CD4-positive, alpha-beta T cell treated with Interferon alpha-2 for 1 hour (primary cell): ENCODE measurements around the gene MICAL1.

Experiments
- DNase-seq, 2 donors: peaks; one replicate each; pipeline ENCODE4 v3.0.0-alpha.2; 2020 to 2022

MICAL1 gene

DNA sequence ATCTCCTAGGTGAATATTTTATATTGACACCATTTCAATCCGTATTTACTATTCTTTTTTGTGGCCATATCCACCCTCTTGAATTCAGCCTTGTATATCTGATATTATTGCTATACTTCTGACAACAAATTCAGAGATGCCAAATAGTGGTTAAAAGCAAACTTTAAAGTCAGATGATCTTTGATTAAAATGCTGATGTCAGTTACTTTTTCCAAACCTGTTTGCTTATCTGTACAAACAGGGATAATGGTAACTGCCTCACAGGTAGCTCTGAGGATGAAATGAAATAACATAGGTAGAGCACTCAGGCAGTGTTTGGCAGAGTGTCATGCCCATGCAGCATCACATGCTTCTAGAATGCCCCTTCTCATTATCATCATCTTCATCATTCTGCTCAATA lies 34.4 kb downstream of the MICAL1 start:
- DNase-seq, result no peak

DNA sequence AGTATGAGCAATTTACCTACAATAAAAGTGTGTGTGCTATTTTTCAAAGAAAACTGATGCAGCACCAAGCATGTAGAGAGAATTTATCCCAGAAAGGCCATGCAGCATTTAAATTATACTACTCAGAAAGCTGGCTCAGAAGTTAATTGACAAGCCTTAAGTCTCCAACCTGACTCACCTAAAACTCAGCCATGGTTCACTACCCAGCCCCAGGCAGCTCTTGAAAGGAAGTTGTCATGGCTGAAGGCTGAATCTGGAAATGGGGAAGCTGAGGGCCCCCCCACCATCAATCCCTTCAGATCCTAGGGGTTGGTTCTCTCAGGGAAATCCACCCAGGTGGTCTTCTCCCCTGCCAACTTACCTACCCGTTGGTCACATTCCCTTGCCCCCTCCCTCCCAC lies 34.8 kb downstream of the MICAL1 start:
- DNase-seq, result no peak

- no peak for DNase-seq
Observed at GRCh38 chr6:109417646-109418045, 37.9 kb downstream of the MICAL1 start.

DNA sequence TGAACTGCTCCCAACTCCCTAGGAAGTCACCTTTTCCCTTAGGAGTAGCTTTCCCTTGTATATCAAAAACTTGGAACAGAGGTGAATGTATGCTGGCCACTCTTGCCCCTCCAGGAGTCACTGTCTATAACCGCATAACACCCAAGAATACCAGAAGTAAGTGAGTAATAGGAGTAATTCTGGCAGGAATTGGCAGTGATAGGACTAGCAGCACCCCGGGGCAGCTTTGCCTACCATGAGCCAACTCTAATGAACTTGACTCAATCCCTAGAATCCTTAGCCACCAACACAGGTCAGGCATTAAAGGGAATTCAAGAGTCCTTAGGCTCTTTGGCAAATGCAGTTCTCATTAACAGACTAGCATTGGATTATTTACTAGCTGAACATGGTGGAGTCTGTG lies 44.5 kb downstream of the MICAL1 start:
- DNase-seq, result no peak

- DNase-seq, result no peak
Observed at GRCh38 chr6:109406196-109406595, 49.4 kb downstream of the MICAL1 start.

DNA sequence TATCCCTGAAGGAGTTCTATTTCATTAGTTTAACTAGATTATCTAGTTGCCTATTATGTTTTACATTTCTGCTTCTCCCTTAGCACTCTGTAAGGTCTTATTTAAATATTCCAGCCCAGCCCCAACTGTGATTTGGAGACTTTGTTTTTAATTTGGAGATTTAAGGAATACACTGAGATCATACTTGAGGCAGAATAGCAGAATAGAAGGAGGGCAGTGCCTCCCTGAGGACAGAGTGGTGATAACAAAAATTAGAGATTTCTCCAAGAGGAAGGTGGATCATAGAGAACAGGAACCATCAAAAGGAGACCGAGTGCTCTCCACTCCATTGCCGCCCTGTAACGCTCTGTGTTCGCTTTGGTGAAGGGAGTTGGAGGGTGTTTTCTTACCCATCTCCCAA lies 58.6 kb downstream of the MICAL1 start:
- no peak for DNase-seq

- DNase-seq, result no peak
Observed at GRCh38 chr6:109396046-109396718, 59.4 kb downstream of the MICAL1 start.
